CD4-positive, alpha-beta T cell treated with Interleukin-15 for 4 hours (primary cell): ENCODE data around the gene AMBP.

Source experiments
- DNase-seq: peaks from one replicate; pipeline ENCODE4 v3.0.0-alpha.2; 2020; ENCODE audit warnings: low spot score

Gene AMBP

DNA sequence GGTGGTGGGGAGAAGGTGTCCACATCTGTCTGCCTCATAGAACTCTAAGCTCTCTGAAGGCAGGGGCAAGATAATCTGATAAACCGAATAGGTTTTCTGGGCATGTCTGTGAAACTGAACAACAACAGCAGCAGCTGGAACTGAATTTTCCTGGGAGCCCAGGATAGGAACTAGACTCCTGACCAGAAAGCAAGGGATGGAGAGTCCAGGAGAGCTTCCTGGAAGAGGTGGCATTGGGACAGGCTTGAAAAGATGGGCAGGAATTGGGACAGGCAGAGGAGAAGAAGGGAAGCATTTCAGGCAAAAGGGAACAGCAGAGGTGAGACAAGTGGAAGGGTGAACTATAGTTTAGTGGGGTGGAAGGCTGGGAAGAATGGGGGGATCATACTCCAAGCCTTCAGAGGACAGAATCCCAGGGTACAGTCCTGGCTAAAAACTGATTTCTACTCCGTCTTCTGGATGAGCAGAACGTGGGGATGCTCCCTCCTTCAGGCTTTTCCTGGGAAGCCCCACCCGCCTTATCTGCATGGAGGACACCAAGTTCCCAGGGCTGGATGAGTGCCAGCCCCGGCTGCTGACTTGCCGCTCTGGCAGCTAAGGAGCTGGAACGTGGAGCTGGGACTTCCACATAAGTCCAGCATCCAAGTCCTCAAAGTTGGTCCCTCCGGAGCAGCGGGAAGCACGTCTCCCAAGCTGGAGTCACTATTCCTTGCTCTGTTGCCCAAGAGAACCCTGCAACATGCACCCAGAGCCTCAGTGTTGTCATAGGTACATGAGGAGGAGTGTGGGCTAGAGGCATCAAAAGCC is 34.9 kb upstream of the AMBP start:
- DNase-seq, result no peak

DNA sequence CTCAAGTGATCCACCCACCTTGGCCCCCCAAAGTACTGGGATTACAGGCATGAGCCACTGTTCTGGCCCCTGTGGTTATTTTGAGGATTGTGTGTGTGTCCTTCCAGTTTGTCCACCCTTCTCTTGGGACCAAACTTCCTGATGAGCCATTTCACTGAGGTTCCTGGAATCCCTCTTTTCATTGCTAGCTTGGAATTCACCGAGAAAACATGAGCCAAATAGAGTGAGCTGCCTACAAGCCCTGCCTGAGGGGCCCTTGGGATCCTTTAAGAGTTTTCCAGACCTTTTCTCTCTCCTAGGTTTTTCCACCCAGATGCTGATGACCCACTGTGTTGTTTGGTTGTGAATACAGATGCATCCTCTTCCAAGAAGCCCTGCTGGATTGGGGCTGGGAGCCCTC is 34.2 kb upstream of the AMBP start:
- no peak for DNase-seq

DNA sequence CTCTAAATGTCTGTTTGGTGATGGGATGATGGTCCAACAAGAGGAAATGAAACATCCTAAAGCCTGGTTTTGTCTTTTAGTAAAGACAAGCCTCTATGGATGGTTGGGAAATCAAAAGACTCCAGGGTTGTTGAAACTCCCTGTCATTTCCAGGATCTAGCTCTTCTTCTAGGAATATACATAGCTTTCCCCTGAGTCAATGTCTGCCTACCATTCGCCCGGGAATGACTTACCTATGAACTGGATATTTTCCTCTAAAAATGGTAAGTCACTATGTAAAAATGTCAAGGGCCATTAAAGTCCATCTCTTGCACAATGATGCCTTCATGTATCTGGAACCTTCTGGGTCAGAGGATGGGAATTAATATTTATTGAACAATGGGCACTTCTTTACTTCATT is 32.1 kb upstream of the AMBP start:
- no peak for DNase-seq

DNA sequence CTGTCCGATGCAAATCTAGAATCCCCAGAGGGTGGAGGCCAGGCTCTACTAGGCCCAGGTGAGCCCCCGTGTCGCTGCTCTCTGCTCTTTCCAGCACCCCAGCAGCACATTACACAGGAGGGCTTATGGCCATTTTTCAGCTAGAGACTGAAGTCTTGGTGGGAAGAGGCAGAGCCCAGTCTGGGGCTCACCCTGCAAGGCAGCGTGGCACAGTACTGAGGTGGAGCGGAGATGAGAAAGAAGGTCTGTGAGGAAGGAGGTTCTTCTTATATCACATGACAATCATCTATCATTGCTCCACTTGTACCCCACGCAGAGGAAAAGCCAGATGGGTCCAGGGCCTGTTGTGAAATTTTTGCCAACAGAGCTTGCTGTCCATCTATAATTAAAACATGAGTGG is 31.0 kb upstream of the AMBP start:
- DNase-seq, result no peak

DNA sequence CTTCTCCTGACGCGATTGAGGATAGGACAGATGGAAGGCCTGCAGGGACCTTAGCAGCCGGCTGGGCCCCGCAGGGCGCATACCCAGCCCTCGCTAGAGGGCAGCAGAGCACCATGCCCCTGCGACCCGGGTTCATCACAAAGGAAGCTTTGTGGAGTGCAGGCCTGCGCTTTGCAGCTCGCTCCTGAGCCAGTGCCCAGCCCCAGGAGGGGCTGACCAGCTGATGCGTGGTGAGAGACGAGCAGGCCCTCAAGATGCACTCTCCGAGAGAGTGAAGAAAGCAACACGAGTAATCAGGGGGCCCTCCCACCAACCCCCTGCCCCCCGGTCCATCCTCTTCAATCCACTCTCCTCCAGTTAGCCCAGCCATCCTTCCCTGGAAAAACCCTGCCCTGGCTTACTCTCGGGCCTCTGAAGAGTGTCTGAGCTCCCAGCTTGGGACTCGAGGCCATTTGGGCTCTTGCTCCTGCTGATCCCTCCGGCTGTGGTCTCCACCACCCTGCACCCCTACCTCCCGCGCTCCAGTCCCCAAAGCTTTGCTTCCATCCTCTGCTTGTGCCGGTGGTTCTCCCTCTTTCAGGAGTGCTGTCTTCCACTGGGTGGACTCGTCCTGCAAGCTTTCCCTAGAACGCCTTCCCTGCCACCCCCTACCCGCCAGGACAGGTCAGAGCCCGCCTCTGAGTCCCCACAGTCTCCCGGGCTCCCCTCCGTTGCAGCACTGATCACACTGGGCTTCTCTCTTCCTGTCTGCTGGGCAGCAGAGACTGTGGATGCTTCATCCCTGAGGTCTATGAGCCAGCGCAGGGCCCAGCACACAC is 30.1 kb upstream of the AMBP start:
- peak; percentile 32 for DNase-seq

DNA sequence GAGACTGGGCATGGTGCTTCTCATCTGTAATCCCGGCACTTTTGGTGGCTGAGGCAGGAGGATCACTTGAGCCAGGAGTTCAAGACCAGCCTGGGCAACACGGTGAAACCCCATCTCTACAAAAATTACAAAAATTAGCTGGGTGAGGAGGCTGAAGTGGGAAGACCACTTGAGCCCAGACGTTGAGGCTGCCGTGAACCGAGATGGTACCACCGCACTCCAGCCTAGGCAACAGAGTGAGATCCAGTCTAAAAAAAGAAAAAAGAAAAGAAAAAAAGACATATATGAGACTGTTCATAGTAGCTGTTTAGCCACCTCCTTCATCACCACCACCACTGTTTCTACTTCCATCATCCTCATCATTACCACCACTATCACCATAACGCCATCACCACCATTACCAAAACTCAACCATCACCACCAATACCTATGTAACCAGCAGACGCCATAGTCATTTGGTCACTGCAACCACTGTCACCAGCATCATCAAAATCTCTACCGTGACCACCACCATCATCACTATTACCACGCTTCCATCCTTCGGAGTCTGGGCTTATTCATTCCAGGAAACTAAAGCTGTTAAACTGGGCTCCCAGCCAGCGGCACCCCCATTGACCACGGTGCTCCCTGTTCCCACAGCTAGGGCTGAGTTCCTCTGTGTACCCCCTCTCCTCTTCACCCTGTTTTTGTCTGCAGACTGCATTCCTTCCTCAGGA is 29.3 kb upstream of the AMBP start:
- DNase-seq, result no peak

DNA sequence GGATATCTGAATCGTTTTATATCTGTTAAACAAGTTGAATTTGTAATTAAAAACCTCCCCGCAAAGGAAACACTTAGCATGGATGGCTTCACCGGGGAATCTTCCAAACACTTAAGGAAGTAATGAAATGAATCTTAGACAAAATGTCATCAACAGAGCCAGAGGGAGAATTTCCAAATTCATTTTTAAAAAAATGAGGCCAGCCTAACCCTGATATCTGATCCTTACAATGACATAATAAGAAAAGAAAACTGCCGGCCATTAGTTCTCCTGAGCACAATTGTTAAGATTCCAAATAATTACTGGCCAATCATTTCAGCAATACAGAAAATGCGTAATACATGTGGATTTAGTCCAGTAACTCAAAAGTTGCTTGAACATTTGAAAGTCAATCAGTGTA is 27.1 kb upstream of the AMBP start:
- DNase-seq, result no peak

DNA sequence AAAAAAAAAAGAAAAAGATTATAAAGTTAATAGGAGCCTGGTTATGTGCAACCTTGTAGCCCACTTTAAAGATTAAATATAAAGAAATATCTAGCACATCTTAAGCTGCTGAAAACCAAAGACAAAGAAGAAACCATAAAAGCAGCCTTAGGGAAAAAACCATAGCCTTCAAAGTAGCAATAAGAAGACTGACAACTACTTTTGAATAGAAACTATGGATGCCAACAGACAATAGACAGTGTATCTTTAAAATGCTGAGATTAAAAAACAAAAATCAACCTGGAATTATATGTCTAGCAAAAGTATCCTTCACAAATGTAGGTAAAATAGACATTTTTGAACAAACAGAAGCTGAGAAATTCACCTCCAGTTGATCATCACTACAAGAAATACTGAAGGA is 24.4 kb upstream of the AMBP start:
- no peak for DNase-seq

DNA sequence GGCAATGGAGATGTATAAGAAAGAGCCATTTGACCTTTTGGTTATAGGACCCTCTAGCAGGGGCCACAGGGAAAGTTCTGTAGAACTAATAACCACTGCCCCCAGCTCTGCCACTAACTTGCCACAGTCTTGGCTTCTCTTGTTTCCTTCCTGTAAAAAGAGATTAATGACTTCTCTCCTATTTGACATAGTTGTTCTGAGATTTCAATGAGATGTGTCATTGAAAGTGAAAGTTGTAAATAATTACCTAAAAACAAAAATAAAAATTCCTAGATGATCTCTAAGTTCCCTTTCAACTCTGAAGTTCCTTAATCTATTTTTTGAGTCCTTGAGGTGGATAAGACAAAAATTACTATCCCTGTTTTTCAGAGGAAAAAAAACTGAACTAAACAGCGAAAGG is 22.4 kb upstream of the AMBP start:
- no peak for DNase-seq

DNA sequence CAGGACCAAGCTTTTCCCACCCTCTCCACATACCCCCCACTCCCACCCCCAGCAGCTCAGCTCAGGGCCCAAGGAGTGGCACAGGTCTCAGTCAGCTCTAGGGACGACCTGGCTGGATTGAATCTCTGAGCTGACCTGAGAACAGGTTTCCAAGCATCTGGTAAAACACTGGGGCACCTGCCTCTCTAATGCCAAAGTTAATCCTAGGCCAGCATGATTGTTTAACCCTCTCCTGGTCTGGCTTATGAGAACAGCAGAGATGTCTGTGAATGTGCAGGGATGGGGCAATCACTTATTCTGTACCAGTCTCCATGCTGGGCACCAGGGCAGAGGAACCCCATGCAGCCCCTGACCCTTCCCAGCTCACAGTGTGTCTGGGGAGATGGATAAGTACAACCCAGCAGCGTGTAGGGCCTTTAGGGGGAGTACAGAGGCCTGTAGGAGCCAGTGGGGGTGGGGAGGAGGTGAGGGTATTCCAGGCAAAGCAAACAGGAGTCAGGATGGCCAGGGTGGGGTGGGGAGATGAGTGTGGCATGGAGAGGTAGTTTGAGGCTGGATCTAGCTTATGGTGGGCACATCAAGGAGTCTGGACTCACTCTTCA is 21.7 kb upstream of the AMBP start:
- DNase-seq, result no peak

DNA sequence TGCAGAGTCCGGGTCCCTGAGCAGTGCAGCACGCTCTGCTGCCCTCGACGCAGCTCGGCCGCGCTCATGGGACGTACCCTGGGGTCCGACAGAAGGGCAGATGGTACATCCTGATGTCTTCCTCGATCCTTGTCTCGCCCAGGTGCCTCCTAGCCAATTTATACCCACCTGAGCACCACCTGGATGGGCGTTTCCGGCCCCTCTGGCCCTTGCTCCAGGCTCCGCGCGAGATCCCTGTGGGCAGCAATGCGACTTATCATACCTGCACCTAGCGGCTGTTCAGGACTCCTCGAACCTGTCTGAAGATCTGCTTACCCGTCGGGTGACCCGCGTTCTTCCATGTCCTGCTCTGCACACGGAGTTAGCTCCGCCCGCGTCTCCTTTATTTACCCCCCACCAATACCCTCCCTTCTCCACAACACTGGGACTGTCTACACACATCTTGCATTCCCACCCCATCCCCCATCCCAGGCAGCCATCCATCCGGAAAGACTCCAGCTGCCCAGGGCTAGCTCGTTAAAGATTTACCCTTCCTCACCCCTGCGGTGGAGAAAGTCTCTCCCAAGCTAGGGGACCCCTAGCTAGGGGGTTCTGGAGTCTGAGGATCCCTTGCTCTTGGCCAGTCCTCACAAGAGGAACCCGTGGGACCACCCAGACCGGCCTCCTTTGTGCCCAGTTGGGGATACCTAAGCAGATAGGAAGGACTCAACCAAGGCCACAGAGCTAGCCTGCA is 21.0 kb upstream of the AMBP start, which contains the start of gene KIF12:
Gene KIF12, minus strand, starts transcription at position 357 of the 733 bp plus-strand sequence. Its CDS starts 16 bp downstream, at position 341.
- DNase-seq, result no peak

DNA sequence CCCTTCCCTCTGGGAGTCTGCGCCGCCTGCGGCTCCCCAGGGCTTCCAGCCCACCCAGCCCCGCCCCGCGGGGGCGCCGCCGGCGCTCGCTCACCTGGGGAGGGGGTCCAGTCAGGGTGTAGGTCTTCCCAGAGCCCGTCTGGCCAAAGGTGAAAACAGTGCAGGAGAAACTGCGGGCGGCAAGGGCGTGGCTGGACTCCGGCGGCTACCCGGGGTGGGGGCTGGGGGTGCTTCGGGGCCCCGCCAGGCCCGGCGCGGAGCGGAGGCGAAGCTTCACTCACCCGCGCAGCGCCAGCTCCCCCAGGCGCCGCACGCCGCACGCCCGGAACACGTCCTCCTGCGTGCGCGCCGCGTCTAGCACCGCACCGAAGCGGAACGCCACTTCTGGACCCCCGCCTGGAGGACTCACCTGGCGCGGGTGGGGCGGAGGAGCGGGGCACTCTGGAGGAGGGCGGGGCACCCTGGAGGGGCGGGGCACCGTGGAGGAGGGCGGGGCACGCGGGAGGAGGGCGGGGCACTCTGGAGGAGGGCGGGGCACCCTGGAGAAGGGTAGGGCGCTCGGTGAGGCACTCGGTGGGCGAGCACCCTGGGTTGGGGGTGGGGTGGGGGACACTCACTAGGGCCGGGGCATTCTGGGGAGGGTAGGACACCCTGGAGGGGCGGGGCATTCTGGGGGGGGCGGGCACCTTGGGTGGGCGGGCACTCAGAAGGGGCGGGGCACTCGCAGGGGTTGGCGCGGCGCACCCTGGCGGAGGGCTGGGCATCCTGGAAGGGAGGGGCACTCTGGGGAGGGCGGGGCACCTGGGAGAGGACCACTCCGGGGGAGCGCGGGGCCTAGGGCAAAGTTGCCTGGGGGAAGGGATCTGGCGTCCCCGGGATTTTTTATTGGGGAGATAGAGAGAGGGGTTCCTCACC is 20.2 kb upstream of the AMBP start:
- no peak for DNase-seq

DNA sequence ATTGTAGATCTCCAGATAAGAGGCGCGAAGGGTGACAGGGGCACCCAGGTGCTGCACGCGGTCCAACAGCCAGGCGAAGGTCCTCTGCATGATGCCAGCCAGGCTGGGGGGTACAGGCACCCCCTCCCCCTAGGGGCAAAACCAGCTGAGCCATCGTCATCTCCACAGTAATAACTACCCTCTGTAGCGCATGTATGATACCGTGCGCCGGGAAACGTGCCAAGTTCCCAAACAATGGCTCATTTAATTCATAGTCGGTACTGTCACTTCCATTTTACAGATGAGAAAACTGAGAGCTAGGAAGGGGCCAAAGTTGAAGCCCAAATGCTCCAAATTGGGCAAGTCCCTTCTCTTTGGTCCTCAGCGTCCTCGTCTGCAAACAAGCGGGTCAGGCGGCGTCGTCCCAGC is 19.5 kb upstream of the AMBP start:
- DNase-seq, result no peak

DNA sequence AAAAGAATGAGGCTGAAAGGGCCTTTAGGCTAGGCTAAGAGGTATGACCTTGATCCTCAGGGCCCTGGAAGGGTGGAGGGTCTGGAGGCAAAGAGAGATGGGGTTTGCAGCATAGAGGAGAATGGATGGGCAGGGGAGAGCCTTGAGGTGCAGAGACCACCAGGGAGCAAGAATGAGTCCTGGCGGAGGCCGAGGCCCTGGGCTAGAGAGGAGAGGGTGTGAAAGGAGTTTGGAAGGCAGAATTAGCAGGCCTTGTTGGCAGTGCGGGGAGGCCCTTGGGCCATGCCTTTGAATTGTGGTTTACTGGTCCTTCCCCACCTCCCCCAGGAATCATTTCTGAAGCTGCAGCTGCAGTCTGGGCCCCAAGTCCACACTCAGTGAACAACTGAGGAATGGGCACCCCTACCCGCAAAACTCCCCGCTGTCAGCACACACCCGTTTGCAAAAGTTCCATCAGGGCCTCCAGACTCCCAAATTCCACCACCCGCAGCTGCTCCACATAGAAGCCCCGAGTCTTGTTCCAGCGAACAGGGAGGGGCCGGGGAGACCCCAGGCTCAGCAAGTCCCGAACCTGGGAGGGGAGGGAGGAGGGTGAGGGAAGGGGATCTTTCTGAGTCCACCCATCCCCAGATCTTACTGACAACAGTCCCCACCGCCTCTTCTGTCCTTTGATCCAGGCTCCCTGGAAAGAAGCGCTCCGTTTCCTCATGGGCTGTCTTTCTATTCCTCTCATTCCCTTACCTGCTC is 18.9 kb upstream of the AMBP start:
- DNase-seq, result no peak

DNA sequence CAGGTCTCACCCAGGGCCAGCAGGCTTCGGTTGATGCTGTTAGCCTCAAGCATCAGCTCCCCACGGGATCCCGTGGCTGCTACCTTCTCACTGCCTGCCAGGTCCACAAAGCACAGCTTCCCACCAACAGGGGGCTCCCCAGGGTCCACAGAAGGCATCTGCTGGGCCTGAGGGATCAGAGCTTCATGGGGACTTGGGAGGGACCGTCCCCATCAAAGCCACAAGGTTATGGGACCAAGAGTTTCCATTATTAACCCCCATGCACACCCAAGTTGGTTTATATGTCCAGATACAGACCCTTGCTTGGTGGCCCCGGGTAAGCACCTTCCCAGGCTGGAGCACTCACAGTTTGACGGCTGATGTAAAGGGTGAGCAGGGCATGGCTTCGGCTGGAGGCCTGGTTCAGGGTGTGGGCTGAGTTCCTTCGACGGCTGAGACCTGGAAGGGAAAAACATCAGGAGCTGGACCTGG is 18.0 kb upstream of the AMBP start:
- no peak for DNase-seq

DNA sequence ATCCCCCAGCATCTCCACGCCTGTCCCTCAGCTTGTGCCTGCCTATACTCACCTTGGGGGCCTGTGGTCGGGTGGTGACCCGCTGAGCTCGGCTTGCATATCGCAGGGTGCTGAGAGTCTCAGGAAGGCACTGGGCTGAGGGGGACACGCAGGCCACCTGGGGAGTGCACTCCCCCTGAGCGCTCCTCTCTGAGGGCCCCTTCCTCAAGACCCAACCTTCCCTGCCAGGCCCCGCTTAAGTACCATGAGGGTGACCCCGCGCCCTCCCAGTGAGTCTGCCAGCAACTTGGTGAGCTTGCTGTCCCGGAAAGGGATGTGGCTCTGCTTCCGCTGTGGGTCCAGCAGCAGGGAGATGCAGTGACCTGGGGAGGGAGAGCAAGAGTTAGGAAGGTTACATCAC is 16.9 kb upstream of the AMBP start:
- no peak for DNase-seq

DNA sequence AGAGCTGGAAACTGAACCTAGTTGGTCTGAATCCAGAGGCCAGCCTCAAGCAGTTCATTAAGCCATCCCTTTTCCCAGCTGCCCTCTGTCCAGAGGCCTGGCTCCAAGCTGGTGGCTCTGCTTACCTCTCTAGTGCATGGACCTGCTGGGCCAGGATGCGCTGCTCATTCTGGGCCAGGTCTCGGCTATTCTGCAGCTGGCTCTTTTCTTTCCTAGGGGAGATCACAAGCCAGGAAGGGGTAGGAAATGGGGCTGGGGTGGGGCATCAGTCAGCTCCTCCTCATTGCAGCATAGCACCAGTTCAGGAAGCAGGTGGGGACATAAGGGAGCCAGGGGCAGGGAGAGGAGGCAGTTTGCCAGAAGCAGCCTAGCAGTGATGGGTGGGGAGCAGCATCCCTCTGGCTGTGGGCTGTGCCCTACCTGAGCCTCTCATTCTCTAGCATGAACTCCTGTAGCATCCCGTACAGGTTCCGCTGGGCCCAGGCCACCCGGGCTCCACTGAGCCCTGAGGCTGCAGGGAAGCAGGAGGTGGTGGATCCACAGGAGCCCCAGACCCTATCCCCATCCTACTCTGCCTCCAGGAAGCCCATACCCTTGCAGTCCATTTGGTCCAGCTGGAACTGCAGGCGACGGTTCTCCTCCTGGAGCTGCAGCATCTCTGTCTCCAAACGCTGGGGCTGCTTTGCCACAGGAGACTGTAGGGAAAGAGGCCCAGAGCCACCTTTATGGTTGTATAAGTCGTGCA is 15.8 kb upstream of the AMBP start:
- no peak for DNase-seq

DNA sequence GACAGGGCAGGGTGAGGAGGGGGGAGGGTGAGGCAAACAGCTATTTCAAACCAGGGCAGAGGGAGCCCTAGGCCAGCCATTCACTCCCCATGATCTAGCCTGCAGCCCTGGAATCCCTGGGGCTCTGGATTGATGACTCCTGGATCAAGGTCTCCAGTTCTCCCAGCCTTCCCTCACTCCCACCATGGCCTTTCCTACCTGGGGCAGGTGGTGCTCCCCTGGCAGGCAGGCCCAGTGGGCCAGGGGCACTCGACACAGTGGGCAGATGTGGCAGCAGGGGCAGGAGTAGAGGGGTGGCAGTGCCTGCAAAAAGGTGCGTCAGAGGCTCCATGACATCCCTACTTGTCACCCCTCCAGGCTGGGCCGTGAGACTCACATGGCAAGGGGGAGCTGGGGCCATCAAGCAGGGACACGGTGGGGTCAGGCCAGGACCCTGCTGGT is 15.0 kb upstream of the AMBP start:
- DNase-seq, result no peak

DNA sequence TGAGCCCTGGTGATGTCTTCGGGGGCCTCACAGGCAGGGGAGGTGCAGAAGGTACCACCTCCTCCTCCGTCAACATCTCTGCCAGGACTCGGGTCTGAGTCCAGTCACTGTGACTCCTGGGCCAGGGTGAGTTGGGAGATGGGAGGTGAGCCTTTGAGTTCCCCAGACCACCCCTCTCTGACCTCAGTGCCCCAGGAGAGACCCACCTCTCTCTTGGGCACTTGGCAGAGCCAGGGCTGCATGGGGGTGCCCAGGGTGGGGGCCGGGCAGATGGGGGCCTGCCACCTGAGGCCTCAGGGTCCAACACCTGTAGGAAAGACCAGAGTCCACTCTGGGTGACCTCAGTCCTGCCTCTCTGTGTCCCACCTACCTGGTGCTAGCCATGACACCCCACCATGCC is 14.2 kb upstream of the AMBP start:
- DNase-seq, result no peak
